ENCODE results near the gene TMEM129.

The TMEM129 gene

GRCh38 chr4:1737666-1738065 lies 16.5 kb upstream of the TMEM129 start:
- Histone ChIP-seq H3K9me3 (ENCODE audit: control insufficient read depth, low read length) (no peaks in the 10 kb centered on the region), H3K9ac (ENCODE audit: low read length) (no peak overlapping the region), H3K36me3 (ENCODE audit: control insufficient read depth, insufficient read depth, low read length) (peaks cover 23% of the 10 kb centered on the region), H3K27me3 (ENCODE audit: control insufficient read depth, insufficient read depth, low read length) (no peaks in the 10 kb centered on the region), H3K4me1 (ENCODE audit: control insufficient read depth, insufficient read depth, low read length) (no peaks in the 10 kb centered on the region), H3K4me3 (ENCODE audit: low read length) (no peak overlapping the region)

- no peak overlapping the region for H3K4me3 ChIP-seq (ENCODE audit: low read length)
- no peak overlapping the region for H3K9ac ChIP-seq (ENCODE audit: low read length)
- H3K4me1 ChIP-seq (ENCODE audit: control insufficient read depth, insufficient read depth, low read length) = no peaks in the 10 kb centered on the region
- no peaks in the 10 kb centered on the region for H3K27me3 ChIP-seq (ENCODE audit: control insufficient read depth, insufficient read depth, low read length)
- H3K36me3 ChIP-seq (ENCODE audit: control insufficient read depth, insufficient read depth, low read length) = peaks cover 24% of the 10 kb centered on the region
- no peaks in the 10 kb centered on the region for H3K9me3 ChIP-seq (ENCODE audit: control insufficient read depth, low read length)
Observed at GRCh38 chr4:1736812-1737211, 15.7 kb upstream of the TMEM129 start.

GRCh38 chr4:1735215-1735614 lies 14.1 kb upstream of the TMEM129 start:
- no peaks in the 10 kb centered on the region for H3K27me3 ChIP-seq (ENCODE audit: control insufficient read depth, insufficient read depth, low read length)
- no peak overlapping the region for H3K4me3 ChIP-seq (ENCODE audit: low read length)
- no peak overlapping the region for H3K9ac ChIP-seq (ENCODE audit: low read length)
- H3K9me3 ChIP-seq (ENCODE audit: control insufficient read depth, low read length) = no peaks in the 10 kb centered on the region
- H3K4me1 ChIP-seq (ENCODE audit: control insufficient read depth, insufficient read depth, low read length) = no peaks in the 10 kb centered on the region
- H3K36me3 ChIP-seq (ENCODE audit: control insufficient read depth, insufficient read depth, low read length) = peaks cover 24% of the 10 kb centered on the region

GRCh38 chr4:1732911-1733310 lies 11.8 kb upstream of the TMEM129 start:
- no peaks in the 10 kb centered on the region for H3K9me3 ChIP-seq (ENCODE audit: control insufficient read depth, low read length)
- H3K36me3 ChIP-seq (ENCODE audit: control insufficient read depth, insufficient read depth, low read length) = peaks cover 17% of the 10 kb centered on the region
- H3K4me3 ChIP-seq (ENCODE audit: low read length) = no peak overlapping the region
- no peak overlapping the region for H3K9ac ChIP-seq (ENCODE audit: low read length)
- H3K27me3 ChIP-seq (ENCODE audit: control insufficient read depth, insufficient read depth, low read length) = no peaks in the 10 kb centered on the region
- H3K4me1 ChIP-seq (ENCODE audit: control insufficient read depth, insufficient read depth, low read length) = peaks cover 13% of the 10 kb centered on the region

DNA sequence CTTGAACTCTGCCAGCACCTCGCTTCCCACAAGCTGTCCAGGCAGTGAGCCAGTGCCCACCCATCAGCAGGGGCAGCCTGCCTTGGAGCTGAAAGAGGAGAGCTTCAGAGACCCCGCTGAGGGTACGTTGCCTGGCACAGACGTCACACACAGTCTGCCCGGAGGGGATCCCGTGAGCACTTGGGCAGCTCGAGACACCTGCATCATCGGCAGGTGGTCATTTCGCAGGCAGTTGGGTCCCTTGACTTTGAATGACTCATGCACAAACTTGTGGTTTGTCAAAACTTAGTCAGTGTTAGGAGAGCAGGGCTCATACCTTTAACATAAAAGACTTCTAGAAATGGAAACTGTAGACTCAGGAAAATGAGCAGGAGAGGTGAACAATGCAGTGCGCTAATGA lies 10.1 kb upstream of the TMEM129 start:
- Histone ChIP-seq H3K36me3 (ENCODE audit: control insufficient read depth, insufficient read depth, low read length) (peaks cover 7% of the 10 kb centered on the region), H3K27me3 (ENCODE audit: control insufficient read depth, insufficient read depth, low read length) (no peaks in the 10 kb centered on the region), H3K9me3 (ENCODE audit: control insufficient read depth, low read length) (no peaks in the 10 kb centered on the region), H3K4me1 (ENCODE audit: control insufficient read depth, insufficient read depth, low read length) (peaks cover 30% of the 10 kb centered on the region), H3K9ac (ENCODE audit: low read length) (no peak overlapping the region), H3K4me3 (ENCODE audit: low read length) (no peak overlapping the region)

GRCh38 chr4:1730532-1731135 lies 9.5 kb upstream of the TMEM129 start:
- Histone ChIP-seq H3K9me3 (ENCODE audit: control insufficient read depth, low read length) (no peaks in the 10 kb centered on the region), H3K27me3 (ENCODE audit: control insufficient read depth, insufficient read depth, low read length) (no peaks in the 10 kb centered on the region), H3K9ac (ENCODE audit: low read length) (no peak overlapping the region), H3K4me3 (ENCODE audit: low read length) (no peak overlapping the region), H3K36me3 (ENCODE audit: control insufficient read depth, insufficient read depth, low read length) (peaks cover 7% of the 10 kb centered on the region), H3K4me1 (ENCODE audit: control insufficient read depth, insufficient read depth, low read length) (peaks cover 34% of the 10 kb centered on the region)

DNA sequence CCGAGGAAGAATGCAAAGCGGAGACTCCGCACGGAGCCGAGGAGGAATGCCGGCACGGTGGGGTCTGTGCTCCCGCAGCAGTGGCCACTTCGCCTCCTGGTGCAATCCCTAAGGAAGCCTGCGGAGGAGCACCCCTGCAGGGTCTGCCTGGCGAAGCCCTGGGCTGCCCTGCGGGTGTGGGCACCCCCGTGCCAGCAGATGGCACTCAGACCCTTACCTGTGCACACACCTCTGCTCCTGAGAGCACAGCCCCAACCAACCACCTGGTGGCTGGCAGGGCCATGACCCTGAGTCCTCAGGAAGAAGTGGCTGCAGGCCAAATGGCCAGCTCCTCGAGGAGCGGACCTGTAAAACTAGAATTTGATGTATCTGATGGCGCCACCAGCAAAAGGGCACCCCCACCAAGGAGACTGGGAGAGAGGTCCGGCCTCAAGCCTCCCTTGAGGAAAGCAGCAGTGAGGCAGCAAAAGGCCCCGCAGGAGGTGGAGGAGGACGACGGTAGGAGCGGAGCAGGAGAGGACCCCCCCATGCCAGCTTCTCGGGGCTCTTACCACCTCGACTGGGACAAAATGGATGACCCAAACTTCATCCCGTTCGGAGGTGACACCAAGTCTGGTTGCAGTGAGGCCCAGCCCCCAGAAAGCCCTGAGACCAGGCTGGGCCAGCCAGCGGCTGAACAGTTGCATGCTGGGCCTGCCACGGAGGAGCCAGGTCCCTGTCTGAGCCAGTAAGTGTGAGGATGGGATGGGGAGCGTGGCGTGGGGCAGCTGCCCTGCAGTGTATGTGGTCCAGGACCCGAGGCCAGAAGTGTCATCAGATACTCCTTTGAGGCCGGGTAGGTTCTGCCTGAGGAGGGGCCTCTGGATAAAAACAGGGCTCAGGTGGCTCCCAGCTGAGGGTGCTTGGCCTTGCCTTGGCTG lies 7.2 kb upstream of the TMEM129 start:
- H3K4me3 ChIP-seq (ENCODE audit: low read length) = no peak overlapping the region
- peak overlapping the region; percentile 50 for H3K9ac ChIP-seq (ENCODE audit: low read length)
- peaks cover 7% of the 10 kb centered on the region for H3K36me3 ChIP-seq (ENCODE audit: control insufficient read depth, insufficient read depth, low read length)
- H3K4me1 ChIP-seq (ENCODE audit: control insufficient read depth, insufficient read depth, low read length) = peaks cover 34% of the 10 kb centered on the region
- no peaks in the 10 kb centered on the region for H3K27me3 ChIP-seq (ENCODE audit: control insufficient read depth, insufficient read depth, low read length)
- H3K9me3 ChIP-seq (ENCODE audit: control insufficient read depth, low read length) = no peaks in the 10 kb centered on the region

DNA sequence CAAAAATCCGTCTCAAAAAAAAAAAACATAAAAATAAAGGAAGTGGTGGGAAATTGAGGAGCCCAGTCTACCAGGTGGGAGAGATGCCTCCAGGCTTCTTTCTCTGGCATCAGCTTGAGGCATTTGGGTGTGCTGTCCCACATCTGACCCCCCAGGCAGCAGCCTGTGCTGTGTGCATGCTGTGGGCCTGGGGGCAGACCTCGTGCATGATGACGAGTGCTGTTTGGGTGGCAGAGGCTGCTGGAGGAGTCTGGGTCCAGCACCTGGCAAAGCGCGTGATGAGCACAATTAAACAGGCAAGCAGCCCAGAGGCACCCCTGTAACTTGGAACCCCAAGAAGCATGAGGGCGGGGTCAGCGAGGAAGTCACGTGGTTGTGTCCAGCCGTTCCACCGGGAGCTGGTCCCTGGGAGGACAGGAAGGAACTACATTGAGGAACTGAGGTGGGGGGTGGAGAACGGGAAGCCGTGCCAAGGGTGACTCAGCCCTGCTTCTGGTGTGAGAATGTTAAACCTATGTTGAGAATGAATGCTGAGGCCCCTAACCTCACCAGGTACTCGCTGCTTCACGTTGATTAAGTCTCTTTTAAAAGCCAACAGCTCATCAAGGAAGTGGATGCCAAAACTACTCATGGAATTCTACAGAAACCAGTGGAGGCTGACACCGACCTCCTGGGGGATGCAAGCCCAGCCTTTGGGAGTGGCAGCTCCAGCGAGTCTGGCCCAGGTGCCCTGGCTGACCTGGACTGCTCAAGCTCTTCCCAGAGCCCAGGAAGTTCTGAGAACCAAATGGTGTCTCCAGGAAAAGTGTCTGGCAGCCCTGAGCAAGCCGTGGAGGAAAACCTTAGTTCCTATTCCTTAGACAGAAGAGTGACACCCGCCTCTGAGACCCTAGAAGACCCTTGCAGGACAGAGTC lies 6.3 kb upstream of the TMEM129 start:
- Histone ChIP-seq H3K9me3 (ENCODE audit: control insufficient read depth, low read length) (no peaks in the 10 kb centered on the region), H3K9ac (ENCODE audit: low read length) (peak overlapping the region; percentile 50), H3K4me3 (ENCODE audit: low read length) (no peak overlapping the region), H3K4me1 (ENCODE audit: control insufficient read depth, insufficient read depth, low read length) (peaks cover 41% of the 10 kb centered on the region), H3K36me3 (ENCODE audit: control insufficient read depth, insufficient read depth, low read length) (no peaks in the 10 kb centered on the region), H3K27me3 (ENCODE audit: control insufficient read depth, insufficient read depth, low read length) (no peaks in the 10 kb centered on the region)

DNA sequence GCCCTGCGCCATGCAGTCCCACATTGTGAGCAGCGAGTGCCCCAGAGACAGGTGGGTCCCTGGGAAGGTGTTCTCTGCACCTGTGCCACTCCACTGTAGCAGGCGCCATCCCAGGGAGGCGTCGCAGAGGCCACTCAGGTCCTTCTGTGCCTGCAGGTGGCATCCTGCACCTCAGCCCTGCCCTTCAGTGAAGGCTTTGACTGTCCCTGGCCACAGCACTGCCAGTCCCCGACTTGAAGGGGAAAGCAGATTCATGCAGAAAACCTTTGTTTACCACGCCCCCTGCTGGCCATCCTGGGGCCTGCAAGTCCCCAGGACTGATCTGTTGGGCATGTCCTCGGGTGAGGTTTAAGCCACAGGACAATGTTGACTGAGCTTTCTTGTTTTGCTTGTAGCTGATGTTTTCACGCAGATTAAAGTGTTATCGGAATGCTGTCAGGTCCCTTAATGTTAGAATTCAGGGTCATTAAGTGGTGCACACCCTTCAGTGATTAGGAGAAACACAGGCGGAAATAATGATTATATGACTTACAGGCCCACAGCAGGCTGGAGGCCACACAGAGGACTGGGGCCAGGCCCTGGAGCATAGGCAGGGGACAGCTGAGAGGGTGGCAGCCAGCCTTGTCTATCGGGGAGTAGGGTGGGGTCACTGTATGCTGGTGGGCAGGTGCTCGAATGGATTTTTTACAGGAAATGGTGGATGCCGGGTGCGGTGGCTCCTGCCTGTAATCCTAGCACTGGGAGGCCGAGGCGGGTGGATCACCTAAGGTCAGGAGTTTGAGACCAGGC lies 5.2 kb upstream of the TMEM129 start:
- peaks cover 47% of the 10 kb centered on the region for H3K4me1 ChIP-seq (ENCODE audit: control insufficient read depth, insufficient read depth, low read length)
- H3K36me3 ChIP-seq (ENCODE audit: control insufficient read depth, insufficient read depth, low read length) = no peaks in the 10 kb centered on the region
- H3K9me3 ChIP-seq (ENCODE audit: control insufficient read depth, low read length) = no peaks in the 10 kb centered on the region
- H3K4me3 ChIP-seq (ENCODE audit: low read length) = no peak overlapping the region
- no peak overlapping the region for H3K9ac ChIP-seq (ENCODE audit: low read length)
- no peaks in the 10 kb centered on the region for H3K27me3 ChIP-seq (ENCODE audit: control insufficient read depth, insufficient read depth, low read length)

DNA sequence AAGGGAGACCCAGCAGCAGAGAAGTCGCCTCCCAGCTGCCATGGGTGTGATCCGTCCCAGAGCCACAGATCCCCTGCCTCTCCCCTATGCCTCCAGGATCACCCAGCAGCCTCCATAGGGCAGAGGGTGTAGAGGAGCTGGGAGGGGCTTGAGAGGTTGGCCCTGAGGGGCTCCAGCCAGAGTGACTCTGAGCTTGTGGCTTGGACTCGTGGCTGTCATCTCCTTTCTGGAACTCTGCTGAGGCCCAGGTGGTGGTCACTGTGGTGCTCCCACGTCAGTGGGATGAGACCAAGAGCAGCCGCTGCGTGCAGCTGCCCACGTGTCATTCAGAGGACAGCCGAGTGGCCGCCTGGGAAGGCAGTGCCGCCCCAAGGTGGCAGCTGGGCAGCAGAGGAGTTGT lies 4.4 kb upstream of the TMEM129 start:
- Histone ChIP-seq H3K9me3 (ENCODE audit: control insufficient read depth, low read length) (no peaks in the 10 kb centered on the region), H3K4me3 (ENCODE audit: low read length) (no peak overlapping the region), H3K9ac (ENCODE audit: low read length) (no peak overlapping the region), H3K27me3 (ENCODE audit: control insufficient read depth, insufficient read depth, low read length) (no peaks in the 10 kb centered on the region), H3K36me3 (ENCODE audit: control insufficient read depth, insufficient read depth, low read length) (no peaks in the 10 kb centered on the region), H3K4me1 (ENCODE audit: control insufficient read depth, insufficient read depth, low read length) (peaks cover 47% of the 10 kb centered on the region)

GRCh38 chr4:1723131-1723801 lies 2.1 kb upstream of the TMEM129 start:
- Histone ChIP-seq H3K36me3 (ENCODE audit: control insufficient read depth, insufficient read depth, low read length) (no peaks in the 10 kb centered on the region), H3K4me1 (ENCODE audit: control insufficient read depth, insufficient read depth, low read length) (peaks cover 59% of the 10 kb centered on the region), H3K4me3 (ENCODE audit: low read length) (no peak overlapping the region), H3K9ac (ENCODE audit: low read length) (peak overlapping the region; percentile 61), H3K27me3 (ENCODE audit: control insufficient read depth, insufficient read depth, low read length) (no peaks in the 10 kb centered on the region), H3K9me3 (ENCODE audit: control insufficient read depth, low read length) (no peaks in the 10 kb centered on the region)

All from mucosa of stomach (tissue), 1 donor.